HepG2 (cell line): ENCODE results near the gene PRRT2. TPM values are rescaled to one million over a fixed set of nuclear protein-coding genes. Genes with fewer than 3 reads are reported as not detected.
A peak's percentile ranks its signal among the peaks of the same experiment; 100 is the strongest.

Source experiments
- ATAD3A ChIP-seq: sonication (generic); formaldehyde crosslinking; IDR thresholded peaks from 2 replicates; pipeline ENCODE4 v1.4.0; 2020; ENCODE audit warnings: missing genetic modification reagents
- CBX1 ChIP-seq: IDR thresholded peaks from one replicate; pipeline ENCODE4 v1.6.1; 2016; ENCODE audit warnings: antibody characterized with exemption, low read depth
- E2F2 ChIP-seq: sonication (generic); formaldehyde crosslinking; IDR thresholded peaks from 2 replicates; pipeline ENCODE4 v1.4.0; 2020; ENCODE audit warnings: missing genetic modification reagents, borderline replicate concordance
- HDAC2 ChIP-seq: sonication (generic); formaldehyde crosslinking; IDR thresholded peaks from 2 replicates; pipeline ENCODE4 v1.4.0; 2020; ENCODE audit warnings: missing genetic modification reagents
- KDM6A ChIP-seq: IDR thresholded peaks from 2 replicates; pipeline ENCODE4 v1.6.1; 2016; ENCODE audit warnings: low read depth
- PAX8 ChIP-seq: sonication (generic); formaldehyde crosslinking; IDR thresholded peaks from 2 replicates; pipeline ENCODE4 v1.8.0; 2022; ENCODE audit warnings: mild to moderate bottlenecking, missing genetic modification reagents, borderline replicate concordance
- PHB2 ChIP-seq: fragments of 450-650 bp; IDR thresholded peaks from 2 replicates; pipeline ENCODE4 v1.6.1; 2018; ENCODE audit not compliant: partially characterized antibody
- TEAD2 ChIP-seq: sonication (generic); formaldehyde crosslinking; IDR thresholded peaks from 2 replicates; pipeline ENCODE4 v1.9.0; 2021; ENCODE audit warnings: missing genetic modification reagents
- ZBTB20 ChIP-seq: sonication (generic); formaldehyde crosslinking; IDR thresholded peaks from 2 replicates; pipeline ENCODE4 v1.8.1; 2023; ENCODE audit warnings: missing genetic modification reagents, low read depth, mild to moderate bottlenecking, borderline replicate concordance
- ZNF180 ChIP-seq: sonication (generic); formaldehyde crosslinking; IDR thresholded peaks from 2 replicates; pipeline ENCODE4 v1.4.0; 2020; ENCODE audit warnings: low read depth, missing genetic modification reagents, borderline replicate concordance
- ZNF512B ChIP-seq: sonication (generic); formaldehyde crosslinking; IDR thresholded peaks from 2 replicates; pipeline ENCODE4 v1.5.1; 2020; ENCODE audit warnings: missing genetic modification reagents, mild to moderate bottlenecking, borderline replicate concordance
- ZNF570 ChIP-seq: sonication (generic); formaldehyde crosslinking; IDR thresholded peaks from 2 replicates; pipeline ENCODE4 v1.4.0; 2020; ENCODE audit warnings: mild to moderate bottlenecking, missing genetic modification reagents, borderline replicate concordance
- polyA plus RNA-seq, 8 experiments: library from polyadenylated mRNA; depleted of rRNA in 3 of 8; stranded (reverse) in 7 of 8; unstranded in 1 of 8; fragments of >200 nt; fragmentation: Illumina TruSeq in 4 of 8; extraction: Trizol in 4 of 8; gene quantifications; 2 replicates each; pipeline versions ENCODE4 v1.2.1 to v1.2.3, GENCODE V29; 2011 to 2016; ENCODE audit warnings: low read depth in 4 of 8, missing spikeins in 1 of 8, mixed read lengths in 1 of 8; ENCODE audit not compliant: insufficient read depth in 1 of 8
- total RNA-seq, 5 experiments: library from RNA; depleted of rRNA; stranded (reverse); fragments of >200 nt; fragmentation: Illumina TruSeq; extraction: Trizol; gene quantifications; 2 replicates each; pipeline ENCODE4 v1.2.3, GENCODE V29; 2016; ENCODE audit warnings: low read depth in 1 of 5
- TF ChIP-seq, protein P1 (sequence below): sonication (generic); formaldehyde crosslinking; IDR thresholded peaks from 2 replicates; pipeline ENCODE4 v1.4.0; 2020; ENCODE audit warnings: mild to moderate bottlenecking, missing genetic modification reagents, borderline replicate concordance
- TF ChIP-seq, protein P2 (sequence below): sonication (generic); formaldehyde crosslinking; IDR thresholded peaks from 2 replicates; pipeline ENCODE4 v1.8.1; 2023; ENCODE audit warnings: mild to moderate bottlenecking, moderate library complexity, missing genetic modification reagents
- TF ChIP-seq, protein P3 (sequence below): sonication (generic); formaldehyde crosslinking; IDR thresholded peaks from 2 replicates; pipeline ENCODE4 v1.8.0; 2022; ENCODE audit warnings: mild to moderate bottlenecking, missing genetic modification reagents

PRRT2 gene
- total and polyA plus RNA-seq, 2 of the 13 experiments (the other 11 are each of a cell fraction or from before 2014, with no cell fraction given): 0.51 to 1.1 TPM

GRCh38 chr16:29805232-29806098, 6.5 kb upstream of the PRRT2 start (continued):
- TF ChIP-seq, protein P1, sequence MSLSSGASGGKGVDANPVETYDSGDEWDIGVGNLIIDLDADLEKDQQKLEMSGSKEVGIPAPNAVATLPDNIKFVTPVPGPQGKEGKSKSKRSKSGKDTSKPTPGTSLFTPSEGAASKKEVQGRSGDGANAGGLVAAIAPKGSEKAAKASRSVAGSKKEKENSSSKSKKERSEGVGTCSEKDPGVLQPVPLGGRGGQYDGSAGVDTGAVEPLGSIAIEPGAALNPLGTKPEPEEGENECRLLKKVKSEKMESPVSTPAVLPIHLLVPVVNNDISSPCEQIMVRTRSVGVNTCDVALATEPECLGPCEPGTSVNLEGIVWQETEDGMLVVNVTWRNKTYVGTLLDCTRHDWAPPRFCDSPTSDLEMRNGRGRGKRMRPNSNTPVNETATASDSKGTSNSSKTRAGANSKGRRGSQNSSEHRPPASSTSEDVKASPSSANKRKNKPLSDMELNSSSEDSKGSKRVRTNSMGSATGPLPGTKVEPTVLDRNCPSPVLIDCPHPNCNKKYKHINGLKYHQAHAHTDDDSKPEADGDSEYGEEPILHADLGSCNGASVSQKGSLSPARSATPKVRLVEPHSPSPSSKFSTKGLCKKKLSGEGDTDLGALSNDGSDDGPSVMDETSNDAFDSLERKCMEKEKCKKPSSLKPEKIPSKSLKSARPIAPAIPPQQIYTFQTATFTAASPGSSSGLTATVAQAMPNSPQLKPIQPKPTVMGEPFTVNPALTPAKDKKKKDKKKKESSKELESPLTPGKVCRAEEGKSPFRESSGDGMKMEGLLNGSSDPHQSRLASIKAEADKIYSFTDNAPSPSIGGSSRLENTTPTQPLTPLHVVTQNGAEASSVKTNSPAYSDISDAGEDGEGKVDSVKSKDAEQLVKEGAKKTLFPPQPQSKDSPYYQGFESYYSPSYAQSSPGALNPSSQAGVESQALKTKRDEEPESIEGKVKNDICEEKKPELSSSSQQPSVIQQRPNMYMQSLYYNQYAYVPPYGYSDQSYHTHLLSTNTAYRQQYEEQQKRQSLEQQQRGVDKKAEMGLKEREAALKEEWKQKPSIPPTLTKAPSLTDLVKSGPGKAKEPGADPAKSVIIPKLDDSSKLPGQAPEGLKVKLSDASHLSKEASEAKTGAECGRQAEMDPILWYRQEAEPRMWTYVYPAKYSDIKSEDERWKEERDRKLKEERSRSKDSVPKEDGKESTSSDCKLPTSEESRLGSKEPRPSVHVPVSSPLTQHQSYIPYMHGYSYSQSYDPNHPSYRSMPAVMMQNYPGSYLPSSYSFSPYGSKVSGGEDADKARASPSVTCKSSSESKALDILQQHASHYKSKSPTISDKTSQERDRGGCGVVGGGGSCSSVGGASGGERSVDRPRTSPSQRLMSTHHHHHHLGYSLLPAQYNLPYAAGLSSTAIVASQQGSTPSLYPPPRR (CRISPR knock-in tag): peak; percentile 67; the same call in 1 of the 2 replicates
- peak; percentile 42; the same call in 1 of the 2 replicates for TF ChIP-seq KDM6A (CRISPR knock-in tag)
- no peak for TF ChIP-seq ATAD3A (CRISPR knock-in tag)
- TF ChIP-seq E2F2: peak; percentile 98; the same call in 1 of the 2 replicates
- no peak for TF ChIP-seq ZNF180 (CRISPR knock-in tag)
- TF ChIP-seq ZBTB20 (CRISPR knock-in tag): no peak; the same call in none of the 2 replicates
- TF ChIP-seq ZNF512B: no peak
- TF ChIP-seq, protein P2, sequence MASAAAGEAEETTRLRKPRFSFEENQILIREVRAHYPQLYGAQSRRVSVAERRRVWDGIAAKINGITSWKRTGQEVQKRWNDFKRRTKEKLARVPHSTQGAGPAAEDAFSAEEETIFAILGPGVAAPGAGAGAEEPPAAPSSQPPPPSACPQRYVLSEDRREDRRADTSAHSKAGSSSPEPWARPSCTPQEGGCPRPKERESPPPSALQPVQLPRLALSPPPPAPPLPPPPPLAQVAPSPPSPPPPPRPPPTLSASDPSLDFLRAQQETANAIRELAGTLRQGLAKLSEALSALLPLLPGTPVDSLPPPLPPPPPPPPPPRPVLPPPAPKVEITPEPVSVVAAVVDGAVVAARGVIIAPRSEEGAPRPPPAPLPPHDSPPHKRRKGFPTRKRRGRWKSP: peak; percentile 97
- no peak for TF ChIP-seq PAX8
- TF ChIP-seq, protein P3, sequence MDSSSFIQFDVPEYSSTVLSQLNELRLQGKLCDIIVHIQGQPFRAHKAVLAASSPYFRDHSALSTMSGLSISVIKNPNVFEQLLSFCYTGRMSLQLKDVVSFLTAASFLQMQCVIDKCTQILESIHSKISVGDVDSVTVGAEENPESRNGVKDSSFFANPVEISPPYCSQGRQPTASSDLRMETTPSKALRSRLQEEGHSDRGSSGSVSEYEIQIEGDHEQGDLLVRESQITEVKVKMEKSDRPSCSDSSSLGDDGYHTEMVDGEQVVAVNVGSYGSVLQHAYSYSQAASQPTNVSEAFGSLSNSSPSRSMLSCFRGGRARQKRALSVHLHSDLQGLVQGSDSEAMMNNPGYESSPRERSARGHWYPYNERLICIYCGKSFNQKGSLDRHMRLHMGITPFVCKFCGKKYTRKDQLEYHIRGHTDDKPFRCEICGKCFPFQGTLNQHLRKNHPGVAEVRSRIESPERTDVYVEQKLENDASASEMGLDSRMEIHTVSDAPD: no peak; the same call in 1 of the 2 replicates
- TF ChIP-seq PHB2: no peak
- TF ChIP-seq HDAC2 (CRISPR knock-in tag): peak; percentile 82
- peak; percentile 91 for TF ChIP-seq CBX1
- no peak; the same call in 1 of the 2 replicates for TF ChIP-seq TEAD2
- peak; percentile 71; the same call in 1 of the 2 replicates for TF ChIP-seq ZNF570
